AG09309 (cell line): ENCODE data around the gene COPS9.

ENCODE experiments used
- DNase-seq: peaks from one replicate; pipeline ENCODE4 v3.0.0-alpha.2; 2010; ENCODE audit warnings: low read depth
- H3K4me3 ChIP-seq: 2 replicates; pipeline ENCODE4 v1.5.1; 2011; ENCODE audit warnings: mild to moderate bottlenecking, low read depth, low read length, moderate library complexity; ENCODE audit not compliant: control insufficient read depth
- TF ChIP-seq, protein P1 (sequence below): IDR thresholded peaks from 2 replicates; pipeline ENCODE4 v1.5.1; 2011; ENCODE audit warnings: mild to moderate bottlenecking, low read depth, low read length, inconsistent platforms; ENCODE audit not compliant: insufficient read depth, control insufficient read depth; ENCODE audit errors: missing control alignments

Gene COPS9

DNA sequence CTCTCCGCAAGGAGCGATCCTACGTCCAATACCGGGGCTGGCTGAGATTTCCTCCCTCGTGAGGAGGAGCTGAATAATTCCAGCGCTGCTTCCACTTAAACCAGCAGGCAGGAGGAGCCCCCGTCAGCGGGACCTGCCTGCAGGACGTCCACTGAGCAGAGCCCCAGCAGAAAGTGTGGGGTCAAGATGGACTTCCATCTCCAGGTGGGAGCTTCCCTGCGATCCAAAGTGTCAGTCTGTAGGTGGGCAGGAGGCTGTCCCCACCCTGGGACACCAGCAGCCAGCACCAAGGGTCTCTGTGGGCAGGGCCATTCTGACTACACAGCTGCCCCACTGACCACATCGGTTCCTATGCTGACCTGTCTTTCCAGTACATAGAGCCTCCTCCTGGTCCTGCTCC, 4.8 kb upstream of the COPS9 start:
- no peak overlapping the region for H3K4me3 ChIP-seq
- DNase-seq, result no peak
- TF ChIP-seq, protein P1, sequence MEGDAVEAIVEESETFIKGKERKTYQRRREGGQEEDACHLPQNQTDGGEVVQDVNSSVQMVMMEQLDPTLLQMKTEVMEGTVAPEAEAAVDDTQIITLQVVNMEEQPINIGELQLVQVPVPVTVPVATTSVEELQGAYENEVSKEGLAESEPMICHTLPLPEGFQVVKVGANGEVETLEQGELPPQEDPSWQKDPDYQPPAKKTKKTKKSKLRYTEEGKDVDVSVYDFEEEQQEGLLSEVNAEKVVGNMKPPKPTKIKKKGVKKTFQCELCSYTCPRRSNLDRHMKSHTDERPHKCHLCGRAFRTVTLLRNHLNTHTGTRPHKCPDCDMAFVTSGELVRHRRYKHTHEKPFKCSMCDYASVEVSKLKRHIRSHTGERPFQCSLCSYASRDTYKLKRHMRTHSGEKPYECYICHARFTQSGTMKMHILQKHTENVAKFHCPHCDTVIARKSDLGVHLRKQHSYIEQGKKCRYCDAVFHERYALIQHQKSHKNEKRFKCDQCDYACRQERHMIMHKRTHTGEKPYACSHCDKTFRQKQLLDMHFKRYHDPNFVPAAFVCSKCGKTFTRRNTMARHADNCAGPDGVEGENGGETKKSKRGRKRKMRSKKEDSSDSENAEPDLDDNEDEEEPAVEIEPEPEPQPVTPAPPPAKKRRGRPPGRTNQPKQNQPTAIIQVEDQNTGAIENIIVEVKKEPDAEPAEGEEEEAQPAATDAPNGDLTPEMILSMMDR, result no peak

- no peak for DNase-seq
- no peak within 1 kb of the TSS for H3K4me3 ChIP-seq
- TF ChIP-seq, protein P1, result no peak
Observed at GRCh38 chr2:240140511-240140910, 4.4 kb upstream of the COPS9 start, which contains the start of gene OTOS. Gene OTOS (minus strand): TSS chr2:240140658. CDS start chr2:240140326, 332 bp downstream.

- TF ChIP-seq, protein P1, result no peak
- DNase-seq, result no peak
- no peak overlapping the region for H3K4me3 ChIP-seq
Observed at GRCh38 chr2:240139666-240140393, 3.7 kb upstream of the COPS9 start.

DNA sequence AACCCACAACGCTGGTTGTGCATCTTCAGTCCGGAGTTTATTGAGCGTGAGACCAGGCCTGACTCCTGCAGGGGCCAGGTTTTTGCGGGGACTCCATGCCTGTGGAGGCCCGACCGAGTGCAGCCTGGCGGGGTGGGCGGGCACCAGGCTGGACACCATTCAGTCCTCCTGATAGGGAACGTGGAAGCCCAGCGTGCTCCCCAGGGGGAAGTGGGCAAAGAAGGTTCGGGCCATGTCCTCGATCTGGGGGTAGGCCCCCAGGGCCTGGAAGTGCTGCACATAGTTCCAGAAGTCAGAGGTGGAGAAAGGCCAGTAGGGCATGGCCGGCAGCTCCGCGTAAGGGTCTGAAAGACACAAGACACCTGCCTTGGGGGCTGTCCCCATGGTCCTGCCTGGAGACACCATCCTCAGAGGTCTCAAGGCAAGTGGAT, 2.9 kb upstream of the COPS9 start:
- TF ChIP-seq, protein P1, result no peak
- DNase-seq, result no peak

GRCh38 chr2:240138254-240138984, 2.3 kb upstream of the COPS9 start:
- TF ChIP-seq, protein P1, result no peak
- DNase-seq, result no peak
- H3K4me3 ChIP-seq, result no peak overlapping the region

More for the DNA sequence above, 2.9 kb upstream of the COPS9 start:
- H3K4me3 ChIP-seq, result no peak overlapping the region

DNA sequence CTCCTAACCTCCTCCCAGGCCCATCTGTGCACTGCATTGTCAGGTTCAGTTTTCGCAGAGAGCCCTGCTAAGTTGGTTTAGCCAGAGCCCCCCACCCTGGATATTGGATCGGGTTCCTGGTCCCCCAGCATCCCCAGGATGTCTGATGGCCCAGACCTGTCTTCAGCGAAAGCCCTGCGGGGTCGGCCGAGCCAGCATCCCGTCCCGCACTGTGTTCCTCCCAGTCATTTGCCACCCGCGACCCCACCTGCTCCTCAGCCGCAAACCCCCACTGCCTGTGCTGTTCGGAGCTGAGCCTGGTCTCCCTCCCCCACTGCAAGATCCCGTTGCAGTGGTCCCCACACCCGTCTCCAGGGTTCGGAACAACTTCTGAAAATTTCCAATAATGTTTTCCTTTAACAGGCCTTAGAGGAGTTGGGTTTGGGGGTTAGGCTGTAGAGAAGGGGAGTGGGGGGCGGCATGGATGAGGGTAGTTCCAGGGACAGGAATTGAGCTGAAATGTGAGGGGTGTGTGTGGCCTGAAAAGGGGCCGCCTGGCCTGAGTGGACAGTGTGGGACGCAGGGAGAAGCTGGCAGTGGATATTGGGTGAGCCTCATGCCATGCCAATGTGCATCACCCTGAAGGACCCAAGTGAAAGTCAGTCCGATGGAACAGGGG, 1.6 kb upstream of the COPS9 start:
- TF ChIP-seq, protein P1, result no peak
- H3K4me3 ChIP-seq, result no peak overlapping the region
- DNase-seq, result no peak
